ENCODE results near the gene TMEM185B.

GRCh38 chr2:120251078-120251477 is 27.9 kb upstream of the TMEM185B start:
- no peak for TF ChIP-seq POLR2A (IDR thresholded peaks at IDR 0.05)
- TF ChIP-seq, protein P1, sequence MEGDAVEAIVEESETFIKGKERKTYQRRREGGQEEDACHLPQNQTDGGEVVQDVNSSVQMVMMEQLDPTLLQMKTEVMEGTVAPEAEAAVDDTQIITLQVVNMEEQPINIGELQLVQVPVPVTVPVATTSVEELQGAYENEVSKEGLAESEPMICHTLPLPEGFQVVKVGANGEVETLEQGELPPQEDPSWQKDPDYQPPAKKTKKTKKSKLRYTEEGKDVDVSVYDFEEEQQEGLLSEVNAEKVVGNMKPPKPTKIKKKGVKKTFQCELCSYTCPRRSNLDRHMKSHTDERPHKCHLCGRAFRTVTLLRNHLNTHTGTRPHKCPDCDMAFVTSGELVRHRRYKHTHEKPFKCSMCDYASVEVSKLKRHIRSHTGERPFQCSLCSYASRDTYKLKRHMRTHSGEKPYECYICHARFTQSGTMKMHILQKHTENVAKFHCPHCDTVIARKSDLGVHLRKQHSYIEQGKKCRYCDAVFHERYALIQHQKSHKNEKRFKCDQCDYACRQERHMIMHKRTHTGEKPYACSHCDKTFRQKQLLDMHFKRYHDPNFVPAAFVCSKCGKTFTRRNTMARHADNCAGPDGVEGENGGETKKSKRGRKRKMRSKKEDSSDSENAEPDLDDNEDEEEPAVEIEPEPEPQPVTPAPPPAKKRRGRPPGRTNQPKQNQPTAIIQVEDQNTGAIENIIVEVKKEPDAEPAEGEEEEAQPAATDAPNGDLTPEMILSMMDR (IDR thresholded peaks at IDR 0.05), result no peak

Data from thyroid gland (tissue), 4 donors.